NOMO-1 (cell line): Measurements from ENCODE around the gene CCDC92B.
A peak's percentile ranks its signal among the peaks of the same experiment; 100 is the strongest.

Experiments used
- DNase-seq, 2 experiments: peaks; one replicate each; lab custom pipeline; 2025; ENCODE audit not compliant: unreplicated experiment in 2 of 2; lab: John Stamatoyannopoulos, UW

The CCDC92B gene

GRCh38 chr17:2779545-2779944 lies 30.1 kb upstream of the CCDC92B start:
- no peak for DNase-seq

DNA sequence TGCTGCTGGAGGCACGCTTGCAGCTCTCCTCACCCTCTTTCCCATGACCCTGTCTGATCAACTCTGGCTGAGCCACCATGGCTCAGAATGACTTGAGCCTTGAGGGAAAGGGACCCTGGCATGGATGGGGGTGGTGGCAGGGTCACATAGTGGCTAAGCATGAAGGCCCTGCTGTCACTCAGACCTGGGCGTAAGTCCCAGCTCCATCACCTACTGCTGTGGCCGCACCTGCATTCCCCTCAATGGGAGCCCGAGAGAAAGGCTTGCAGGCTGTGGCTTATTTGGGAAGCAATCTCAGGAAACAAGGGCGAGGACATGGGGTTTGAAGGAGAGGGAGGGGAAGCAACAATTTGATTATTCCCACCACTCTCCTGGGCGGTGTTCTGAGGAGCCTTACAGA lies 29.0 kb upstream of the CCDC92B start:
- no peak for DNase-seq

DNA sequence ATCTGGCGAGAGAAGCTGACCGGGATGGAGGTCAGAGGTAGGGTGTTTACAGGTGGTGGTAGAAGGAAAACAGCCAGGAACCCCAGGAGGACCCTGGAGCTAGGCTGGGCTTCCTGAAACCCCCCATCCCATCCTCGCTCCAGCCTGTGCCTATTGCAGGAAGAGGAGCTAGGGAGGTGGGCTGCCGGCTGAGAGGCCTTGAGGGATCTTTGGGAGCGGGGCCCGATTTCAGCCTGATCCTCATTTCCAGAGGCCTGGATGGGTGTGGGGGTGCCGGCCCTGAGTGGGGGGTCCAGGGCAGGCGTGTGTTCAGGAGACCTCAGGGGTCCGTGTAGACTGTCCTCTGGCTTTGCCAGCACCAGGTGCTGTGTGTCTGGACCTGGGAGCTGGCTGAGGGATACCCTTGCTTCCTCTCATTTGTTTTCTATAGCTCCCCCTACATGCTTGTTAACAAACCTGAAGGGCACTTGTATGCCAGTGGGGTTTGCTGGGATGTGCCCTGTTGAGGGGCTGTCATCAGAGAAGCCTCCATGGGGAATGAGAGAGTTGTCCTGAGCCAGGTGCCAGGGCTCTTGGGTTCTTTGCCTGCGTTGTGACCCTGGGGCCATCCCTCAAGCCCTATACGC lies 27.9 kb upstream of the CCDC92B start:
- DNase-seq: no peak

DNA sequence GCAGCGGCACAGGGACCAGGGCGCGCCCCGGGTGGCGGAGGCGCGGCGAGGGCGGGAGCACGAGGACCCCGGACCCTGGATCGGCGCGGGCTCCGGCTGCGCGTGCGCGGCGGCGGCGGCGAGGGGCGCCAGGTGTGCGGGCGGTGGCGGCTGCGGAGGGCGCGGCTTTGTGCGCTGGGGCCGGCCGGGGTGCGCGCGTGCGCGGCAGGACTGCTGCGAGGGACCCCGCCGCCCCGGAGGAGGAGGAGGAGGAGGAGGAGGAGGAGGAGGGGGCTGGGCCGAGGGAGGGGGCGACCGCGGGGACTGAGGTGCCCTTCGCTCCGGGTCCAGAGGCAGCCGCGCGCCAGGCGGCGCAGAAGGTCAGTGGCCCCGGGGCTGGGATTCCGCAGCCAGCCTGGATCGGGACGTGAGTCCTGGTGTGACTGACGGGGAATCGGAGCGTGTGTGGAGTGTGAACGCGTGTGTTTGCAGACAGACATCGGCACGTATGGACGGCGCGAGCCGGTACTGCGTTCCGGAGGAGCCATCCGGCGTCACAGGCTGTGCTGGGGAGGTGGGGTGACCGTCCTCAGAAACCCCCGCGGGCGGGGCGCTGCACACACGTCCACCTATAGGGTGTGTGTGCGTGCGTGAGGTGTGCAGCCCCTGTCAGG lies 27.3 kb upstream of the CCDC92B start:
- DNase-seq: no peak

- DNase-seq: no peak
These were observed 25.8 kb upstream of the CCDC92B start for GRCh38 chr17:2775206-2775605.

- DNase-seq: no peak
These were observed 20.7 kb upstream of the CCDC92B start for GRCh38 chr17:2770129-2770528.

- no peak for DNase-seq
These were observed 9.4 kb upstream of the CCDC92B start for GRCh38 chr17:2758870-2759269.

GRCh38 chr17:2755891-2756724 lies 6.7 kb upstream of the CCDC92B start:
- no peak for DNase-seq

DNA sequence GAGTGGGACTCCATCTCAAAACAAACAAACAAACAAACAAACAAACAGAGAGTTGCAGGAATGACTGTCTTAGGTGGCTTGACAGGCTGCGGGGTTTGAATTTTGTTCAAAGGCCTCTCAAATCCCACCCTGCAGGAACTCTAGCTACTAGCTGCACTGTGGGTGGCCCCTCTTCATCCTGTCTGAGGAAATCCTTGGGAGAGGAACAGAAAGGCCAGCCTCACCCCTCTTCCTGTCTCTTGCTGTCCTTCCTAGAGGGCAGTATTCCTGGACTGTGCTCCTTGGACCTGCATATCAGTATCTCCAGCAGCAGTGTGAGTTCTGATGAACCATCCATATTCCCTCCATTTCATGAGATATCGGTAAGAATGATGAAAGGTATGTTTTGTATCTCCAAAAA lies 2.0 kb upstream of the CCDC92B start:
- DNase-seq: no peak

DNA sequence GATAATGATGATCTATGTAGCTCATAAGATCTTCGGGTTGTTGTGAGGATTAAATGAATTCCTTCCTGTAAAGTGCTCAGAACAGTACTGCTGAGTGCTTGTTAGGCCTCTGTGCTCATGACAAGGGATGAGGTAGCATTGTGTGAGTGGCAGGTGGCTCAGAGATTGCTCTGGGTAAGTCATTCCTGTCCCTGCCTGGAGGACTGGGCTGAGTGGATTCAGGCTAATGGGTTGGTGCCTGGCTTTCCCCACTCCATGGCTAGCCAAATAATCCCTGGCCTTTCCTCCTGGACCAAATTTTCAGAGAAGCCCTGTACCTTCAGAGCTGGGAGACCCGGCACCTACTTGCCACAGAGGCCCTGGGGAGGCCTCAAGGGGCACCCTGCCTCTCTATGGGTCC lies 1.3 kb upstream of the CCDC92B start:
- no peak for DNase-seq

GRCh38 chr17:2749784-2750181 lies 331 bp upstream of the CCDC92B start:
- peak; percentile 54 to 69 for DNase-seq

DNA sequence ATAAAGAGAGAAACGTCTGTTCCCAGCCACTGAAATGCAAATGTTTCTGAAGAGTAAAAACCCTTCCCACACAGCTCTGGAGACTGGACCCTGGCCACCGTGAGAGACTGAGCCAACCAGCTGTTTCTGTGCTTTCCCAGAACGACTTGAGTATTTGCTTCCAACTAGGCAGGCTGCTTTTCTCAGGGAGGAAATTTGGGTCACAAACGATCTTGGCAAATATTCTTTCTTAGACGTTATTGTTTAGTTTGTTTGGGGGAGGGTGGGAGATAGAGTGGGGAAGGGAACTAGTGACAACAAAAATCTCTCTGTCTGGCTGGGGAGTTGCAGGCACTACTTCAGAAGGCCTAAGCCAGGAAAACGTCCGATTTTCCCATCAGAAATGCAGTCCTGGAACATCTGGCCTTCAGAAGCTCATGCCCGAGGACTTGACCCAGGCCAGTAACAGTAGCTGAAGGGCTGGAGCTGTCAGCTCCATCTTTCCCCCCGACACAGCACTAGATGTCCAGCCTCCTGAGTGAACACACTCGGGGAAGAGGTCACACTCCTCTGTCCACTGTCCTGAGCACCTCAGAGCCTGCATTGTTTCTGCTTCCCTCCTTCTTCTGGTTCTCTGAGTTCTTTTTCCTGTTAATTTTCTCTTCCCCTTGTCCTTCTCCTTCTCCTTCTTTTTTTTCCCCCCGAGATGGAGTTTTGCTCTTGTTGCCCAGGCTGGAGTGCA lies 4.0 kb downstream of the CCDC92B start:
- DNase-seq: no peak

DNA sequence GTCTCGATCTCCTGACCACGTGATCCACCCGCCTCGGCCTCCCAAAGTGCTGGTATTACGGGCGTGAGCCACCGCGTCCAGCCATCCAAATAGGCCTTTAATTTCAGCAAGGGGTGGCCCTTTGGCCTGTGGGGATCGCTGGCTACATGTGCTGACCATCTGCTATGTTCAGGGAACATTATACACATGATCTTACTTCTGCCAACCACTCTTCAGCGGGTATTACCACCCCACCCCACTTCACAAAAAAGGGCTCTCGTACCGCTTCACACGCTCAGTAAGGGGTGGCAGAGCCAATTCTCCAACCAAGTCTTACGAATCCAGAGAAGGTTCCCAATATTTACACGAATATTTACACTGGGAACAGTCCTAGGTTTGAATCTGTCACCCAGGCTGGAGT lies 11.8 kb downstream of the CCDC92B start:
- no peak for DNase-seq

GRCh38 chr17:2736956-2737355 lies 12.5 kb downstream of the CCDC92B start:
- no peak for DNase-seq

DNA sequence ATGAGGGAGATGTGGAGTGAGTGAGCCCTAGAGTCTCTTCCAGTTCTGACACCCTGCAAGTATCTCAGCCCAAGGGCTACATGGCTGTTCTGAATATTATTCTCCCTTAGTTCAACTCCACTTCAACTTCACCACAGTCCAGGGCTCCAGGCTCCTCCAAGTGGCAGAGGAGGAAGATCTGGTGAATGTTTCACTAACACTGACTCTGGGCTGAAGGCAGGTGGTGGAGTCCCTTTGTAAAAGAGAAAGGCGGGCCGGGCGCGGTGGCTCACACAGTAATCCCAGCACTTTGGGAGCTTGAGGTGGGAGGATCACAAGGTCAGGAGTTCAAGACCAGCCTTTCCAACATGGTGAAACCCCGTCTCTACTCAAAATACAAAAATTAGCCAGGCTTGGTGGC lies 13.6 kb downstream of the CCDC92B start:
- no peak for DNase-seq

DNA sequence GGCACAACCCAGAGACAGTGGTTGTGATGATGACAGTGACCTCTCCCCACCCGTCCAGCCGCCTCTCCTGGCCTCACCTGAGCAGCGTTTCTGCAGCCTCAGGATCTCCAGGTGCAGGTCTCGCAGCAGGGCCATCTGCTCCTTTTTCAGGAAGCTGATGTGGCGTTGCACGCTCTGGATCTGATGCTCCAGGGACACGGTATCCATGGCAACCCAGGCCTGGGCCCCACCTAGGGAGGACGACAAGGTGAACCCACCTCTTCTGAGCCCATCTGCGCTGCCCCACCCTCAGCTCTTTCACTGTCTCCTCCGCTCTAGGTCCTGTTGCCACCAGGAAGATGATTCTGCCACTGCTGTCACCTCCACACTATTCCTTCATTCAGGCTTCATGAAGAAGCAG lies 14.5 kb downstream of the CCDC92B start:
- DNase-seq: no peak

GRCh38 chr17:2731807-2732206 lies 17.6 kb downstream of the CCDC92B start:
- DNase-seq: no peak

- no peak for DNase-seq
These were observed 18.6 kb downstream of the CCDC92B start for GRCh38 chr17:2730764-2731353.

GRCh38 chr17:2724784-2725164 lies 24.7 kb downstream of the CCDC92B start:
- peak; percentile 54 to 64 for DNase-seq

GRCh38 chr17:2723997-2724783 lies 25.3 kb downstream of the CCDC92B start:
- no peak for DNase-seq
